MG63 (cell line): ENCODE data around the gene ZFAND2B. TPM values are rescaled to one million over a fixed set of nuclear protein-coding genes. Genes with fewer than 3 reads are reported as not detected.
"Not testable (repeated sequence)": the region's sequence is repeated elsewhere in the genome, so short reads cannot be mapped to it uniquely, and the experiment has no call there.

Source experiments
- DNase-seq: peaks from one replicate; pipeline ENCODE4 v3.0.0-alpha.2; 2020
- H3K27me3 ChIP-seq: fragments of 250-450 bp; sonication (Bioruptor Pico); 2 replicates; pipeline ENCODE4 v1.5.1; 2020; ENCODE audit warnings: mild to moderate bottlenecking, moderate library complexity
- H3K36me3 ChIP-seq: fragments of 250-450 bp; sonication (Bioruptor Pico); 2 replicates; pipeline ENCODE4 v1.5.1; 2020; ENCODE audit warnings: mild to moderate bottlenecking, moderate library complexity
- H3K4me3 ChIP-seq: fragments of 250-450 bp; sonication (Bioruptor Pico); 2 replicates; pipeline ENCODE4 v1.5.1; 2020; ENCODE audit warnings: mild to moderate bottlenecking, moderate library complexity
- H3K9me3 ChIP-seq: fragments of 250-450 bp; sonication (Bioruptor Pico); 2 replicates; pipeline ENCODE4 v1.5.1; 2020; ENCODE audit warnings: mild to moderate bottlenecking, moderate library complexity
- total RNA-seq: library from RNA; depleted of rRNA; stranded (reverse); fragments of >200 nt; shearing (Covaris generic); gene quantifications from 2 replicates; pipeline ENCODE4 v1.2.3, GENCODE V29; 2014; ENCODE audit warnings: low replicate concordance; rRNA removed

Gene ZFAND2B
- total RNA-seq, 1 experiment from 2014 or later = 72.7 TPM

GRCh38 chr2:219250049-219250781, 43.6 kb downstream of the ZFAND2B start:
- H3K9me3 ChIP-seq = no peaks in the 10 kb centered on the region
- H3K36me3 ChIP-seq = peaks cover 18% of the 10 kb centered on the region
- no peak overlapping the region for H3K4me3 ChIP-seq
- H3K27me3 ChIP-seq = peaks cover 6% of the 10 kb centered on the region; the same call in 1 of the 2 replicates
- DNase-seq = no peak

DNA sequence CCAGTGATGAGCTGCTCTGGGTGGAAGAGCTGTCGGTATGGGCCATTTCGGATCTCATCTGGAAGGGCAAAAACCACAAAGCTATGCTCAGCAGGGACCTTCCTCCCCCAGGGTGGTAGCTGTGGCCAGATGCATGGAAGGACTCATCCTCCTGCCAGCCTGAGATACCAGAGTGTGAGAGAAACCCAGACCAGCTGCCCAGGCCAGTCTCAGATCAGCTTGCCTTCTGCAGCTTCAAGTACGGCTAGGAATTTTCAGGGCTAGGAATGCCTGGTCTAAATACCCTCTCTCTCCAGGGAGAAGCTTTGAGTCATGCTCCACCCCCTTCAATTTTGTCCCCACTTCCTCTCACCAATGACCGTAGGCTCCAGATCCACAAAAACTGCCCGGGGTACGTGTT, 45.1 kb downstream of the ZFAND2B start:
- Histone ChIP-seq H3K36me3 (peaks cover 15% of the 10 kb centered on the region), H3K27me3 (peaks cover 6% of the 10 kb centered on the region; the same call in 1 of the 2 replicates), H3K9me3 (no peaks in the 10 kb centered on the region), H3K4me3 (no peak overlapping the region)
- DNase-seq = peak; percentile 50

DNA sequence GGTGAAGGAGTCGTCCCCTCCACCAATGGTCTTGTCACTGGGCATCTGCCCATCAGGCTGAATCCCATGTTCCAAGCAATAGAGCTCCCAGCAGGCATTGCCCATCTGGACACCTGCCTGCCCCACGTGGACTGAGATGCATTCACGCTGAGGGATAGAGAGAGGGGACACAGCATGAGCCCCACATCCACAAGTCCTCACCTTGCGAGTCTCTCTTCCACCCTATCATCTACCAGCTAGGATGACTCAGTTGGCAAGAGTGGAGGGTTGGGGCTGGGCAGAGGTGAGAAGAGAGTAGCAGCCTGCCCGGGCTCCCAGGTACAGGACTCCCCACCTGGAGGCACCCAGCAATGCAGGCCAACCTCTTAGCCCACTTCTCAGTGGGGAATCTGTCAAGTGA, 45.5 kb downstream of the ZFAND2B start:
- H3K27me3 ChIP-seq = peaks cover 6% of the 10 kb centered on the region; the same call in 1 of the 2 replicates
- H3K36me3 ChIP-seq = peaks cover 11% of the 10 kb centered on the region
- H3K4me3 ChIP-seq = no peak overlapping the region
- DNase-seq = no peak
- H3K9me3 ChIP-seq = no peaks in the 10 kb centered on the region

DNA sequence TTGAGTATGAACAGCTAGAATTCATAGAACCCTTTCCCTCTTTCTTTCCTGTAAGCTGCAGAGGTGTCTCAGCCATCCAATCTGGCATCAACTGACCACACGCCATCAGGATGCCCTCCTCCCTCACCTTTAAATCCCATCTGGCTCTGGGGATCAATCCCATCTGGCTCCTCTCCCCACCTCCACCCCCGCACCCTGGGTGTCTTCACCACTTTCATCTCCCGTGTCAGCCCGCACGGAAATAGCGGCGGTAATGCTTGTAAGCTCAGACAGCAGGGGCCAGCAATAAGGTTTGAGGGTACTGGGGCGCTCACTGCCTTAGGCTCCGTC, 46.0 kb downstream of the ZFAND2B start:
- H3K27me3 ChIP-seq = peaks cover 6% of the 10 kb centered on the region; the same call in 1 of the 2 replicates
- no peaks in the 10 kb centered on the region for H3K9me3 ChIP-seq
- DNase-seq = no peak
- H3K4me3 ChIP-seq = no peak overlapping the region; the same call in 1 of the 2 replicates
- H3K36me3 ChIP-seq = peaks cover 6% of the 10 kb centered on the region

DNA sequence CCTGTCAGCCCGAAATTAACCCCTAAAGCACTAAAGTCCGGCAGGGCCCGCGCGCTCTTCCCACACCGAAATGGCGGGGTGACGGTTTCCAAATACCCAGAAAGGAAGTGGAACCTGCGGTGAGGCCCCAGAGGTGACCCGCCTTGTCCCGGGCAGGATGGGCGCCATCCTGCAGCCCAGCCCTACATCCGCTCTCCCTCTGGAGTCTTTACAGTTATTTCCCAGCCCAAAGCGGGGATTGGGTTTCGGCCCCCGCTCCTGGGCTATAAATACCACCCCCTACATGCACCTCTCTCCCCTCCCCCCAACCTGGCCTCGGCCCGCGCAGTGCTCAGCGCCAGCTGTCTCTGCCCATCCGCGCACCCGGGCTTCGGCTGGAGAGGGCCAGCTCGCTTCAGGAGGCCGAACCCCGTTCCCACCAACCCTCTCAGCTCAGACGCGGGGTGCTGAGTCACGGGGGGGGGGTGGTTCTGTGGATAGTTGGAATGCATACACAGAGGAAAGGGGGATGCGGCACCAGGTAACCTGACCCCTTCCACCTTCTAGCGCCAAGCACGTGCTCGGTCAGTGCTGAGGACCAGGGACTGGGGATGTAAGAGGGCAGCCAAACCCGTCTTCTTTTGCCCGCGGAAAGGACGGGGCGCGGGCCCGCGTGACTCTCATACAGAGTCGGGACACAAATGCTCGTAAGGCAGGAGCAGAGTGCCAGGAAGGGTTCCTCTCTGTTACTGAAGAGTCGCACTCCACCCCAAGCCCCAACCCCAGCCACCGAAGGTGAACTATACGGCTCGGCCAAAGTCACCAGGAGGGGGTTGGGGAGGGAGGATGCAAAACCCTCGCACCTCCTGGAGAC, 46.5 kb downstream of the ZFAND2B start, which contains the start of gene TUBA4B:
TUBA4B (plus strand) TSS at position 344 of the 853 bp plus-strand sequence; CDS start at position 509, 165 bp downstream.
- H3K9me3 ChIP-seq = no peaks in the 10 kb centered on the region
- peak within 1 kb of the TSS; percentile 41 for H3K4me3 ChIP-seq
- no peak for DNase-seq
- peaks cover 3% of the 10 kb centered on the region for H3K36me3 ChIP-seq
- H3K27me3 ChIP-seq = peaks cover 6% of the 10 kb centered on the region; the same call in 1 of the 2 replicates

DNA sequence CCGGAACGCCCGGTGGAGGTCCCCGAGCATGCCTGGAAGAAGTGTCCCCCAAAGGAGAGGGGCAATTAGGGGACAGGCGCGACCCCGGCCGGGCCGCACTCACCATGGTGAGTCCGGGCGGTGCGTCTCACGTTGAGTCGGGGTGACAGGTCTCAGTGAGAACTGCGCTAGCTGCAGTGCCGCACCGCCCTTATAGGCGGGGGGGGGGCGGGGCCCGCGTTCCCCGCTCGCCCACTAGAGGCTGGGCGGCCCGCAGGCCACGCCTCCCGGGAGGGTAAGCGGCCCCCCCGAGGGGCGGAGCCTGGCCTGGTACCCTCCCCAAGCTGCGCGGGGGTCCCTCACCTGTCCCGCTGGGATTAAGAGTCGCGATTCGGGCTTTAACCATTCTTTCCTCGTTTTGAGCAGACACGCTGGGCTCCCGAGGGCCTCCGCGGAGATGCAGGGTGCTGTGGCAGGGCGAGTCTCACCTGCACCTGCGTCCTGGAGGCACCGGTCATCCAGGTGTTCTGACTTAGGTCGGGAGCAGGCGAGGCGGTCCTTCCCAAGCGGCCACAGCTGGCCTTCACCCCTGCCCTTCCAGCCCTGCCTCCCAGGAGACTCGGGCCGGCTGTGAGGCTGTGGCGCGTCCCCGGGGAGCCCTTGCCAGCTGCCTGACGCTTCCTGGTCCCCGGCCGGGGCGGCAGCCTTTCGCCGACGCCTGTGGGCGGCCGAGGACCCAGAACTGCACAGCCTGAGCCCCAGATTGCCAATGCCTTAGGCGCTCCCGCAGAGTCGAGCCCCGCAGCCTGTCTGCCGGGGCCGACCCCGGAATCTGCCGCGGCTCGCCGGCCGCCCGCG, 47.4 kb downstream of the ZFAND2B start, which contains the start of gene TUBA4A:
TUBA4A (minus strand) TSS at position 166 of the 837 bp plus-strand sequence; CDS start at position 106, 60 bp downstream.
- peak; percentile 66 for DNase-seq
- H3K36me3 ChIP-seq = no peaks in the 10 kb centered on the region; the same call in 1 of the 2 replicates
- H3K27me3 ChIP-seq = peaks cover 6% of the 10 kb centered on the region; the same call in 1 of the 2 replicates
- H3K9me3 ChIP-seq = no peaks in the 10 kb centered on the region
- H3K4me3 ChIP-seq = peak within 1 kb of the TSS; percentile 41

DNA sequence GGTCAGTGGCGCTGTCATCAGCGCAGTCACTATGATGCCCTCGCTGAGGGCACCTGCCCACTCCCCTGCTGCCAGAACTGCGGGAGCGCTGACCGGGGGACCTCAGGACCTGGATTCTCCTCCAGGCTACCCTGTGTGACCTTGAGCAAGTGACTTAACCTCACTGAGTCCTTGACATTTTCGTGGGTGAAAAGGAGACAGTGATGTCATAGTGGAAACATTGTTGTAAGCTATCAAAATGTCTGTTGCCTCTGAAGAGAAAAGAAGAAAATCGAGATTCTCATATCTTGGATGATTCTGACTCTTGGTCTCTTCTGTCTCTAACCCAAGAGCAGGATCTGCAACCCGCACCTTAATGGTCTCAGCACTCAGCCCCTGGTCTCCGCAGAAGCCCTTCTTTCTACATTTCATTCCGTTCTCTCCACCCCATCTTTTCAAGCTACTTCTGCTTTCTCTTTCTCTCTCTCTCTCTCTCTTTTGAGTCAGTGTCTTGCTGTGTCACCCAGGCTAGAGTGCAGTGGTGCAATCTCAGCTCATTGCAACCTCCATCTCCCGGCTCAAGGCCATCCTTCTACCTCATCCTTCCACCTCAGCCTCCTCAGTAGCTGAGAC, 48.1 kb downstream of the ZFAND2B start:
- H3K9me3 ChIP-seq = no peaks in the 10 kb centered on the region
- no peaks in the 10 kb centered on the region; the same call in 1 of the 2 replicates for H3K36me3 ChIP-seq
- H3K4me3 ChIP-seq = peak overlapping the region; percentile 41
- DNase-seq = no peak
- peaks cover 6% of the 10 kb centered on the region; the same call in 1 of the 2 replicates for H3K27me3 ChIP-seq

DNA sequence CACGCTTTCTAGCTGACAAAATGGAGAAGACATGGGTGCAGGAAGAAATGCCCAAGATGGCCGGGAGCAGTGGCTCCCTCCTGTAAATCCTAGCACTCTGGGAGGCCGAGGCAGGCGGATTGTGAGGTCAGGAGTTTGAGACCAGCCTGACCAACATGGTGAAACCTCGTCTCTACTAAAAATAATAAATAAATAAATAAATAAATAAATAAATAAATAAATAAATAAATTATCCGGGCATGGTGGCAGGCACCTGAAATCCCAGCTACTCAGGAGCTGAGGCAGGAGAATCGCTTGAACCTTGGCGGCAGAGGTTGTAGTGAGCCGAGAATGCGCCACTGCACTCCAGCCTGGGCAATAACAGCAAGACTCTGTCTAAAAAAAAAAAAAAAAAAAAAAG, 52.4 kb downstream of the ZFAND2B start:
- H3K9me3 ChIP-seq, DNase-seq, H3K27me3 ChIP-seq, H3K4me3 ChIP-seq, H3K36me3 ChIP-seq: not testable (repeated sequence)

Other genes with a start within 250 kb of the ZFAND2B start
- gene CDK5R2, start 247.1 kb upstream of the ZFAND2B start, total RNA-seq = not detected in 2 replicates
- gene FEV, start 221.6 kb upstream of the ZFAND2B start, total RNA-seq = not detected in 2 replicates
- gene CRYBA2, start 213.4 kb upstream of the ZFAND2B start, total RNA-seq = not detected in 2 replicates
- gene CFAP65, start 165.3 kb upstream of the ZFAND2B start, total RNA-seq = 0.03 TPM in 1 of 2 replicates, not detected in the other
- 0.16 TPM in 1 of 2 replicates, not detected in the other for gene IHH, start 145.9 kb upstream of the ZFAND2B start, total RNA-seq
- 20.9 and 22.6 TPM in 2 replicates for gene NHEJ1, start 46.0 kb upstream of the ZFAND2B start, total RNA-seq
- not detected in 2 replicates for gene SLC23A3, start 36.8 kb upstream of the ZFAND2B start, total RNA-seq
- gene CNPPD1, start 29.9 kb upstream of the ZFAND2B start, total RNA-seq = 35.2 and 40.6 TPM in 2 replicates
- 52.2 and 85.4 TPM in 2 replicates for gene RETREG2, start 28.5 kb upstream of the ZFAND2B start, total RNA-seq
- 15.5 and 31.7 TPM in 2 replicates for gene ABCB6, start 12.2 kb downstream of the ZFAND2B start, total RNA-seq
- gene ATG9A, start 22.9 kb downstream of the ZFAND2B start, total RNA-seq = 74.5 and 90.6 TPM in 2 replicates
- gene ANKZF1, start 23.0 kb downstream of the ZFAND2B start, total RNA-seq = 21.3 and 23.4 TPM in 2 replicates
- gene GLB1L, start 38.7 kb downstream of the ZFAND2B start, total RNA-seq = 2.3 and 13.0 TPM in 2 replicates
- 14.4 and 26.0 TPM in 2 replicates for gene STK16, start 38.7 kb downstream of the ZFAND2B start, total RNA-seq
- not detected in 2 replicates for gene TUBA4B, start 46.5 kb downstream of the ZFAND2B start, total RNA-seq
- gene TUBA4A, start 47.1 kb downstream of the ZFAND2B start, total RNA-seq = 3.1 and 7.7 TPM in 2 replicates
- gene DNAJB2, start 72.6 kb downstream of the ZFAND2B start, total RNA-seq = 55.0 and 56.4 TPM in 2 replicates
- gene PTPRN, start 102.6 kb downstream of the ZFAND2B start, total RNA-seq = not detected in 2 replicates
- gene RESP18, start 126.0 kb downstream of the ZFAND2B start, total RNA-seq = not detected in 2 replicates
- 56.4 and 73.1 TPM in 2 replicates for gene DNPEP, start 181.1 kb downstream of the ZFAND2B start, total RNA-seq
- gene DES, start 211.6 kb downstream of the ZFAND2B start, total RNA-seq = 3.8 and 22.6 TPM in 2 replicates
- gene SPEG, start 228.1 kb downstream of the ZFAND2B start, total RNA-seq = 11.6 and 12.6 TPM in 2 replicates